GM23338 (cell line): ENCODE results near the gene SP9. TPM values are rescaled to one million over a fixed set of nuclear protein-coding genes. Genes with fewer than 3 reads are reported as not detected.

ENCODE experiments used
- ATAC-seq: fragments of 200-7000 bp; cut with Tn5 transposase; 3 replicates; pipeline ENCODE4 v1.9.1; 2020
- DNase-seq: peaks from one replicate; pipeline ENCODE4 v3.0.0-alpha.2; 2015; ENCODE audit warnings: low spot score
- H2AFZ ChIP-seq: fragments of 200-600 bp; sonication (generic); 2 replicates; pipeline ENCODE4 v1.8.0; 2016; ENCODE audit warnings: antibody characterized with exemption, mild to moderate bottlenecking, moderate library complexity
- H3F3A ChIP-seq: fragments of 200-600 bp; sonication (generic); replicated peaks from 2 replicates; pipeline ENCODE4 v1.8.0; 2017; ENCODE audit warnings: antibody characterized with exemption, mixed run types, low read depth
- H3K27ac ChIP-seq: fragments of 200-600 bp; sonication (generic); 2 replicates; pipeline ENCODE4 v1.6.1; 2016; ENCODE audit warnings: low read depth
- H3K27me3 ChIP-seq: fragments of 200-600 bp; sonication (generic); 2 replicates; pipeline ENCODE4 v1.8.0; 2016; ENCODE audit warnings: mild to moderate bottlenecking, mixed run types, moderate library complexity; ENCODE audit not compliant: insufficient read depth
- H3K36me3 ChIP-seq: fragments of 200-600 bp; sonication (generic); 2 replicates; pipeline ENCODE4 v1.8.0; 2016; ENCODE audit warnings: mild to moderate bottlenecking; ENCODE audit not compliant: insufficient read depth
- H3K4me1 ChIP-seq: fragments of 200-600 bp; sonication (generic); 2 replicates; pipeline ENCODE4 v1.8.0; 2016; ENCODE audit warnings: mild to moderate bottlenecking, moderate library complexity; ENCODE audit not compliant: insufficient read depth
- H3K4me2 ChIP-seq: fragments of 200-600 bp; sonication (generic); 2 replicates; pipeline ENCODE4 v1.7.1; 2017; ENCODE audit warnings: mixed run types
- H3K4me3 ChIP-seq: fragments of 200-600 bp; sonication (generic); 2 replicates; pipeline ENCODE4 v1.6.1; 2016; ENCODE audit warnings: mixed run types
- H3K79me2 ChIP-seq: fragments of 200-600 bp; sonication (generic); replicated peaks from 2 replicates; pipeline ENCODE4 v1.8.0; 2017; ENCODE audit warnings: mild to moderate bottlenecking; ENCODE audit not compliant: insufficient read depth
- H3K9me2 ChIP-seq: fragments of 200-600 bp; sonication (generic); 2 replicates; pipeline ENCODE4 v1.8.0; 2017; ENCODE audit not compliant: insufficient read depth
- H4K20me1 ChIP-seq: fragments of 200-600 bp; sonication (generic); replicated peaks from 2 replicates; pipeline ENCODE4 v1.8.0; 2017; ENCODE audit warnings: mild to moderate bottlenecking; ENCODE audit not compliant: insufficient read depth
- H3K27ac Mint-ChIP-seq: 2 replicates; pipeline ENCODE4 v1.8.0; 2020; ENCODE audit warnings: inconsistent platforms, mild to moderate bottlenecking, moderate library complexity, mixed read lengths
- H3K27me3 Mint-ChIP-seq: 3 replicates; pipeline ENCODE4 v1.8.0; 2022; ENCODE audit warnings: low read depth, mild to moderate bottlenecking, moderate library complexity, mixed read lengths, inconsistent platforms; ENCODE audit not compliant: insufficient read depth, poor library complexity
- H3K36me3 Mint-ChIP-seq: 3 replicates; pipeline ENCODE4 v1.8.0; 2021; ENCODE audit warnings: low read depth, mild to moderate bottlenecking, inconsistent platforms, moderate library complexity, mixed read lengths
- H3K4me1 Mint-ChIP-seq: 3 replicates; pipeline ENCODE4 v1.8.0; 2020; ENCODE audit warnings: mild to moderate bottlenecking, inconsistent platforms, mixed read lengths
- H3K4me3 Mint-ChIP-seq: 3 replicates; pipeline ENCODE4 v1.8.0; 2021; ENCODE audit warnings: moderate library complexity, mild to moderate bottlenecking, inconsistent platforms, mixed read lengths
- H3K9me3 Mint-ChIP-seq: 3 replicates; pipeline ENCODE4 v1.8.0; 2020; ENCODE audit warnings: moderate library complexity, mild to moderate bottlenecking, inconsistent platforms, mixed read lengths
- CREB1 ChIP-seq: fragments of 250-450 bp; sonication (Bioruptor Pico); IDR thresholded peaks from 2 replicates; pipeline ENCODE4 v1.5.0; 2020; ENCODE audit warnings: low read depth, mild to moderate bottlenecking, moderate library complexity
- ETS1 ChIP-seq: IDR thresholded peaks from 2 replicates; pipeline ENCODE4 v1.6.1; 2016; ENCODE audit warnings: antibody characterized with exemption
- EZH2 ChIP-seq: fragments of 200-600 bp; sonication (generic); IDR thresholded peaks from one replicate; pipeline ENCODE4 v1.8.0; 2017; ENCODE audit warnings: antibody characterized with exemption, mild to moderate bottlenecking, low read depth; ENCODE audit not compliant: unreplicated experiment
- EZH2phosphoT487 ChIP-seq: fragments of 200-600 bp; sonication (generic); IDR thresholded peaks from one replicate; pipeline ENCODE4 v1.8.1; 2018; ENCODE audit warnings: antibody characterized with exemption; ENCODE audit not compliant: unreplicated experiment
- JUNB ChIP-seq: IDR thresholded peaks from one replicate; pipeline ENCODE4 v1.6.1; 2016; ENCODE audit warnings: antibody characterized with exemption; ENCODE audit not compliant: unreplicated experiment
- NANOG ChIP-seq: IDR thresholded peaks from 2 replicates; pipeline ENCODE4 v1.6.1; 2016; ENCODE audit warnings: antibody characterized with exemption, borderline replicate concordance
- REST ChIP-seq: IDR thresholded peaks from one replicate; pipeline ENCODE4 v1.6.1; 2018; ENCODE audit warnings: antibody characterized with exemption; ENCODE audit not compliant: unreplicated experiment
- STAT1 ChIP-seq: IDR thresholded peaks from one replicate; pipeline ENCODE4 v1.6.1; 2016; ENCODE audit warnings: antibody characterized with exemption; ENCODE audit not compliant: unreplicated experiment
- ZNF331 ChIP-seq: fragments of 250-450 bp; sonication (Bioruptor Pico); IDR thresholded peaks from 2 replicates; pipeline ENCODE4 v1.5.0; 2020; ENCODE audit warnings: low read depth, mild to moderate bottlenecking, moderate library complexity
- ZNF462 ChIP-seq: fragments of 250-450 bp; sonication (Bioruptor Pico); IDR thresholded peaks from 2 replicates; pipeline ENCODE4 v1.5.0; 2020; ENCODE audit warnings: mild to moderate bottlenecking, moderate library complexity
- polyA plus RNA-seq: library from polyadenylated mRNA; unstranded; fragments of >200 nt; fragmentation: Nextera tagmentation; extraction: Ambion mirVana; gene quantifications from 2 replicates; pipeline ENCODE4 v1.2.1, GENCODE V29; 2016
- total RNA-seq: library from RNA; depleted of rRNA; stranded (reverse); fragments of >200 nt; shearing (Covaris generic); gene quantifications from 2 replicates; pipeline ENCODE4 v1.2.3, GENCODE V29; 2014

Gene SP9
- total and polyA plus RNA-seq, 2 experiments from 2014 or later = 0.49 TPM; not detected in 1

- no peak for TF ChIP-seq ZNF462 (CRISPR knock-in tag)
- peak; percentile 51 for TF ChIP-seq EZH2phosphoT487
- no peak for TF ChIP-seq ZNF331 (CRISPR knock-in tag)
- TF ChIP-seq CREB1 (CRISPR knock-in tag) = no peak
- TF ChIP-seq EZH2 = peak; percentile 76
- no peak for TF ChIP-seq STAT1
- no peak for TF ChIP-seq NANOG
- TF ChIP-seq JUNB = no peak
Observed at GRCh38 chr2:174341293-174341994, 6.7 kb downstream of the SP9 start (continued).

GRCh38 chr2:174341995-174342685 is 7.4 kb downstream of the SP9 start:
- Histone ChIP-seq H2AFZ (peak overlapping the region; percentile 18; the same call in 1 of the 2 replicates), H3K79me2 (no peaks in the 10 kb centered on the region)
- peaks cover 61% of the 10 kb centered on the region for H3K4me1 Mint-ChIP-seq

More at GRCh38 chr2:174341995-174342685, 7.4 kb downstream of the SP9 start:
- H3K36me3 Mint-ChIP-seq = peaks cover 8% of the 10 kb centered on the region
- peaks cover 83% of the 10 kb centered on the region for H3K27me3 Mint-ChIP-seq
- Histone ChIP-seq H3K4me2 (peak overlapping the region; percentile 86), H4K20me1 (no peaks in the 10 kb centered on the region), H3K4me3 (peak overlapping the region; percentile 66), H3K36me3 (no peaks in the 10 kb centered on the region), H3K4me1 (peaks cover 57% of the 10 kb centered on the region), H3K27me3 (peaks cover 90% of the 10 kb centered on the region), H3K9me2 (no peaks in the 10 kb centered on the region), H3F3A (0 out of 2 replicates have a peak, but pooled peaks cover 6% of the 10 kb centered on the region), H3K27ac (no peak overlapping the region)
- no peak overlapping the region for H3K27ac Mint-ChIP-seq
- TF ChIP-seq ETS1 = no peak
- TF ChIP-seq EZH2 = peak; percentile 11
- no peak for TF ChIP-seq REST
- DNase-seq (peak; percentile 41), ATAC-seq (peak; percentile 1; the same call in 1 of the 3 replicates)
- peak overlapping the region; percentile 72 for H3K4me3 Mint-ChIP-seq
- H3K9me3 Mint-ChIP-seq = peaks cover 7% of the 10 kb centered on the region; the same call in 2 of the 3 replicates
